HG03378 (cell line): ENCODE results near the gene RPL4.
"Not testable (repeated sequence)": the region's sequence is repeated elsewhere in the genome, so short reads cannot be mapped to it uniquely, and the experiment has no call there.

Experiments
- ATAC-seq: cut with Tn5 transposase; IDR thresholded peaks from one replicate; pipeline ENCODE4 v1.9.1; 2021; ENCODE audit warnings: mild to moderate bottlenecking, moderate library complexity; ENCODE audit not compliant: unreplicated experiment

The RPL4 gene

GRCh38 chr15:66494262-66494661, 10.4 kb downstream of the RPL4 start:
- ATAC-seq, result no peak

DNA sequence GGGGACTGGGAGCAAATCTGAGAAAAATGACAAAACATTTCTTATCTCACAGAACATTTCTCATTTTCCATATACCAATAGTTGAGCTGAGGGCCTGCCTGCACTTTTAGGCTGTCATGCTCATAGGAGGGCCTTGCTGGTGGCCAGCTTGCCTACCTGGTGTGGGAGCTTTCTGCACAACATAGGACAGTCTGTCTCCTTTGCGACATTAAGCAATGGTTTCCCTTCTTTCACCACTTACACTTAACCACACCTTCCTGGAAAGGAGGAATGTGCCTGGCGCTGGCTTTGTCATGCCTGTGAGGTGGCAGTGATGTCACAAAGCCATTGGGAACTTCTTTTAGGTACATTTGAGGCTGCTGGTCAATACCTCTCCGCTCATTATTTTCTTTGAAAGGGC, 12.8 kb downstream of the RPL4 start:
- no peak for ATAC-seq

- no peak for ATAC-seq
Measured at GRCh38 chr15:66489179-66489791, 15.4 kb downstream of the RPL4 start.

DNA sequence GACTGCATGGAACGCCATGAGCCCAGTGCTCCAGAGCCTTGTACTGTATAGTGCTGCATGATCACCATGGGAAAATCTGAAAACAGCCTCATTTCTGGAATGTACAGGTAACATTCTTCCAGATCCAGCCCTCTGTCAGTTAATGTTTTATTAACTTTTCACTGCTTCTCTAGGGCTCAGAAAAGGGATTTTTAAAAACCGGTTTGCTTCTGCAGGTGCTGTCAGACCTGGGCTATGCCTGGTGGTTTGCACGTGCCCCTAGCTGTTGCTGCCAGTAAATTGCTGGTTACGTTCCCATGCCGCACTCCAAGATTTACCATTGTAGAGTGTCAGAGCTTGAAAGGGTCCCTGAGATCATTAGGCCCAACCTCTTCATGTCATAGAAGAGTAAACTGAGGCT, 16.1 kb downstream of the RPL4 start:
- no peak for ATAC-seq

DNA sequence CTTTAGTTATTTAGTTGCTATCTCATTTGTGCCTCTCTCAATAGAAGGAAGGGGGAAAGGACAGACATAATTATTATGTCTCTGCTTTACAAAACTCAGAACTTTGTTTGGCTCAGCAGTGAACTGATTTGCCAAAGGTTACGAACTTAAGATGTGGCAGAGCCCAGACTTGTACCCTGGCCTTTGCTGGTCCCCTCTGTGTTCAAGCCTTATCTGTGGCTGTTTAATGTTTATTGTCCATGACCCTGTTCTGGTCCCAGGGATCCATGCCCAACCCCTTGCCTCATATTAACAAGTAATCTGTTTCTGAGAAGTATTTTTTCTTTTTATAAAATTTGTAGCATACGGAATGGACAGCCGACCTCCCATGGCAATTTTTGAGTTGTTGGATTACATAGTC, 17.8 kb downstream of the RPL4 start:
- ATAC-seq, result no peak

GRCh38 chr15:66484539-66485112, 20.0 kb downstream of the RPL4 start:
- no peak for ATAC-seq

GRCh38 chr15:66483131-66483566, 21.5 kb downstream of the RPL4 start:
- ATAC-seq, result no peak

DNA sequence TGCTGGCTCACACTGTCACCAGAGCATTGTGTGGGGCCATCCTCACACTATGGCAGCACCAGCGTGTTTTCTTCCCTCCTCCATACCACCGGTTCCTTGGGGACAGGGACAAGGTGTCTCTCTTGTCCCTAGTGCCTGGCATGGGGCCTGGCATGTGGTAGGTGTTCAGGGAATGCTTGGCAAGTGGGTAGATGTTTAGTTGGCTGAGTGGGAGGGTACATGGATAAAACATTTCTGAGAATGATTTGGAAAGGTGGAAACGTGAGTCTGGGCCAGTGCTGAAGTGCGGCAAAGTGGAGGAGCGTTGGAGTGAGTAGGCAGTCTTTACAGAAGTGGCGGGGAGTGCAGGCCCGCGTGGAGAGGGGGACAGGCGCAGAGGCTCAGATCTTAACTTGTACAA, 22.1 kb downstream of the RPL4 start:
- ATAC-seq, result no peak

DNA sequence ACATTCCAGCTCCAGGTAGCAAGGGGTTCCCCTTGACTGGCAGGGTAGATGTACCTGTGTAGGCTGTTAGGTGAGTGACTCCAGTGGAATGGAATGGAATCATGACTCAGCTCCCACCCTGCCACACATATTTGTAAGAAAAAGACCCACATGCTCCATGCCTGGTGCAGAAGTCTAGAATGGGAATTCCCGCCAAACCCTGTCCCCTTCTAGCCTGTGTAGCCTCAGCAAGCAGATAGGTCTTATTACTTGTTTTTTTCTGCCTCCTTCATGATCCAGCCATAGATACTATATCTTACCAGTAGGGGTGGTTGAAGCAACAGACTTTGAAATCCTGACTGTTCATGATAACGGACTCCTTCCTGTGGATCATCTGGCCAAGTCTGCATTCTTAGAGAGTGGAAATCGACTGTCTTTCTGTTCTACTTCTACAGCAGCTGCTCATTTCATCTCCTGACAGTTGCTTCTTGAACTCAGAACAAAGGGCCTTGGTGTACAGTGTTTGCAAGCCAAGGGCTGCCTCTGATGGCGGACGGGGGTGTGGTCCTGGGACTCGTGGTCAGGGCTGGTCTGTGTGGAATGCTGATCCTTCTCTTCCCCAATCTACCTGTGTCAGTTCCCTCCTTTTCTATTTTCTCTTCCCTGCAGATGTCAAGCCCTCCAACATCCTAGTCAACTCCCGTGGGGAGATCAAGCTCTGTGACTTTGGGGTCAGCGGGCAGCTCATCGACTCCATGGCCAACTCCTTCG, 23.4 kb downstream of the RPL4 start:
- ATAC-seq, result no peak

DNA sequence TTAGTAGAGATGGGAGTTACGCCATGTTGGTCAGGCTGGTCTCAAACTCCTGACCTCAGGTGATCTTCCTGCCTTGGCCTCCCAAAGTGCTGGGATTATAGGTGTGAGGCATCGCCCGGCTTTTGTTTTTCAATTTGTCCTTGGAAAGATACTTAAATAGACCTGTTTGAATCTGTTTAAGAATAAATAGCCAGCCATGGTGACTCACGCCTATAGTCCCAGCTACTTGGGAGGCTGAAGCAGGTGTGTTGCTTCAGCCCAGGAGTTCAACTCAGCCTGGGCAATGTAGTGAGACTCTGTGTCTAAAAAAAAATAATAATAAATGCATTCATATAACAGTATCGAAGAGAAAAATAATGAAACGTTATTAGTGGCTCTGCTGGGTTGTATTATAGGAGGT, 24.4 kb downstream of the RPL4 start:
- ATAC-seq, result no peak

- no peak for ATAC-seq
Measured at GRCh38 chr15:66477011-66477410, 27.6 kb downstream of the RPL4 start.

GRCh38 chr15:66476535-66476934, 28.1 kb downstream of the RPL4 start:
- no peak for ATAC-seq

- no peak for ATAC-seq
Measured at GRCh38 chr15:66474963-66475362, 29.7 kb downstream of the RPL4 start.

GRCh38 chr15:66474135-66474534, 30.5 kb downstream of the RPL4 start:
- no peak for ATAC-seq

DNA sequence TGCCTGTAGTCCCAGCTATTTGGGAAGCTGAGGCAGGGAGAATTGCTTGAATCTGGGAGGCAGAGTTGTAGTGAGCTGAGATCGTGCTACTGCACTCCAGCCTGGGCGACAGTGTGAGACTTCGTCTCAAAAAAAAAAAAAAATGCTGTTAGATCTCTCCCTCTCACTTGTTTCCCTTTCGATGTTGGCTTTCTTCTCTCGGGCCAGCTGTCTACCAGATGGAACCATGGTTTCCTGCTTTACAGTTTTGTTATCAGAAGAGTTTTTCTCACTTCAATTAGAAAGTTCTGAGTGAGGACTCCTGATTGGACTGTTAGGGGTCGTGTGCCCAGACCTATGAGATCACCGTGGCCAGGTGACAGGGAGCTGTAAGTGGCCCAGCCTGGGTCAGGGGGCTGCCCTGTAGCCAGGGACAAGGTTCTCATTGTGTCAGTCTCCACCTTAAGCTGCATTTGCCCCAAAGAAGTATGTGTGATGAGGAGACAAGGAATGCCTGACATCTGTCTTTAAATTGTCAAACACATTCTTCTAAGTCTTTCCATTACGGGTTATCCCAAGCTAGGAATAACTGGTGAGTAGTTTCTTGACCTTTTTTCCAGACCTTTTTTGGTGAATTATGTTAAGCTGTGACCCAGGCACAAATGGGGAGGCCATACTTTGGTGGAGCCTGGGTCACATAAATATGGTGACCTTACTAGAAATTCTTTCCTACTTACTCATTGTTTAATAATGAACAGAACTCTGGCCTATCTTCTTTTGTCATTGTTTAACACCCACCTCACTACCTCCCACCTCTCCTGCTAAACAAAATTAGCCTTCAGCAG, 32.3 kb downstream of the RPL4 start:
- ATAC-seq, result peak; percentile 86

- ATAC-seq, result not testable (repeated sequence)
Measured at GRCh38 chr15:66470825-66471224, 33.8 kb downstream of the RPL4 start.

- ATAC-seq, result not testable (repeated sequence)
Measured at GRCh38 chr15:66467162-66468040, 37.3 kb downstream of the RPL4 start.

- ATAC-seq, result not testable (repeated sequence)
Measured at GRCh38 chr15:66465294-66465693, 39.4 kb downstream of the RPL4 start.

GRCh38 chr15:66462627-66463026, 42.0 kb downstream of the RPL4 start:
- no peak for ATAC-seq

DNA sequence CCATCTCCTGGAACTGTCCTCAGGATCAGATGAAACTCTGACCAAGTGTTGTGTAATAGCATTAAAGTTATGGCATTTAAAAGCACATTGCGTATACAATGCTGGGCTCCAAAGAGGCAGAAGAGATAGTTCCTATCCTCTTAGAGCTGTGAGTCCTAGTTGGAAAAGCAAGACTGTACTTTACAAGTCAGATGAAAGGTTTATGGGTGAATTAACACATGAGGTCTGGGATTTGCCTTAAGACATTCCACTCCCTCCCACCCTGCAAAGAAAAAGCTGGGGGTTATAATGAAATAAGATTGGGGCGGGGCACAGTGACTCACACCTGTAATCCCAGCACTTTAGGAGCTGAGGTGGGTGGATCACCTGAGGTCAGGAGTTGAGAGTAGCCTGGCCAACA, 42.7 kb downstream of the RPL4 start:
- no peak for ATAC-seq
